Mesodermal cell (in vitro differentiated cells): ENCODE results near the gene MARK3.
"Not testable (repeated sequence)": the region's sequence is repeated elsewhere in the genome, so short reads cannot be mapped to it uniquely, and the experiment has no call there.

ENCODE experiments used
- H3K27ac ChIP-seq: 2 replicates; pipeline ENCODE4 v1.7.0; 2013; ENCODE audit warnings: mild to moderate bottlenecking, low read depth, low read length, moderate library complexity; ENCODE audit not compliant: severe bottlenecking
- H3K36me3 ChIP-seq: 2 replicates; pipeline ENCODE4 v1.7.1; 2013; ENCODE audit warnings: mild to moderate bottlenecking, low read length, moderate library complexity; ENCODE audit not compliant: control insufficient read depth, insufficient read depth
- H3K4me1 ChIP-seq: one replicate; pipeline ENCODE4 v1.7.1; 2013; ENCODE audit warnings: mild to moderate bottlenecking, low read length; ENCODE audit not compliant: insufficient read depth, control insufficient read depth, poor library complexity, severe bottlenecking
- H3K4me3 ChIP-seq: 2 replicates; pipeline ENCODE4 v1.7.0; 2013; ENCODE audit warnings: low read length, control low read depth, mild to moderate bottlenecking; ENCODE audit not compliant: insufficient read depth, poor library complexity, severe bottlenecking; ENCODE audit errors: extremely low read depth
- H3K9me3 ChIP-seq: 2 replicates; pipeline ENCODE4 v1.7.1; 2013; ENCODE audit warnings: mild to moderate bottlenecking, low read length, moderate library complexity; ENCODE audit not compliant: control insufficient read depth
- WGBS, 2 experiments: methylation state at CpG; one replicate each; pipeline ENCODE4 v1.1.5; 2013; ENCODE audit warnings: missing lambda C conversion rate in 2 of 2; ENCODE audit not compliant: insufficient coverage in 2 of 2; 5-methylcytosine and 5-hydroxymethylcytosine counted together

MARK3 gene

DNA sequence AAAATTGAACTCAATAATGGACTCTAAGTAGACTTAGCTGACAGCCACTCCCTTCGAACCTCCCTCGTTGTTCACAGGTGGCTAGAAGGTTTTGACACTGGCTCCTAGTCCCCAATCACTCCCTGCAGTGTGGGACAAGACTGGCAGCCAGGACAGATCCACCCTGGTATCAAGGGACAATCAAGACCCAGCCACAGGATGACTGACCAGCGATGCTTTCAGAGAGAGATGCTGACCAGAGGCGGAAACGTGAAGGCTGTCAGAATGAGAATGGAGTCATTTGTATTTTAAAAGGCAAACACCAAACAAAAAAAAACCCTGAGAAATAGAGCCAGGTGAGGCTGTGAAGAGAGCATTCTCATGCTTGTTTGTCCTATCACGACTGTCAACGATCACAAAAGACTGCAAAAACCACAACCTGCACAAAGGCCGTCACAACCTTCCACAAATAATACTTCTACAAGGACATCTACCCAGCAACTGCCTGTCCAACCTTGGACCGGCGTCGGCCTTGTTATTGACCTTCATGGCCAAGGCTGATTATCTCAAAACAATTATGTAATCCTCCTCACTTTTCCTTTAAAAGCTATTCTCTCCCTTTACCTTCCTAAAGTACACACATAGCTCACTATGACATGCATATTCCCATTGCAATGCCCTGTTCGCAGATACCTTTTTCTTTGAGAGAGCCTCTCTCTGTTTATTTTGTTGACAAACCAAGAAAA lies 38.0 kb upstream of the MARK3 start:
- Histone ChIP-seq H3K27ac (no peak overlapping the region), H3K4me1 (no peaks in the 10 kb centered on the region), H3K9me3 (no peaks in the 10 kb centered on the region), H3K4me3 (no peak overlapping the region), H3K36me3 (peaks cover 24% of the 10 kb centered on the region)
- WGBS, 2 experiments: 65 to 75% methylated on average over 9 to 10 of the region's 12 CpGs

DNA sequence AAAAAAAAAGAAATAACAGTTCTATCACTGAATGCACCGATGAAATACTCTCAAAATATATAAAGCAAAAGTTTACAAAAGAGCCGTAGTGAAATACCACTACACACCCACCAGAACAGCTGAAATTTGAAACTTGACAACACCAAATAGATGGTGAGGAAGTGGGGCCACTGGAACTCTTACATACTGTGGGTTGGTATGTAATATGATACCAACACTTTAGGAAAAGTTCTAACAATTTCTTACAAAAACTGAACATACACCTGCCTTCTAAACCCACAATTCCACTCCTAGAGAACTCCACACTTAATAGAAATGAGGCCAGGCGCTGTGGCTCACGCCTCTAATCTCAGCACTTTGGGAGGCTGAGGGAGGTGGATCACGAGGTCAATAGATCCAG lies 37.1 kb upstream of the MARK3 start:
- H3K9me3 ChIP-seq: no peaks in the 10 kb centered on the region
- peaks cover 15% of the 10 kb centered on the region for H3K36me3 ChIP-seq
- WGBS, 2 experiments: 82 to 84% methylated on average over 3 of the region's 5 CpGs
- no peak overlapping the region for H3K27ac ChIP-seq
- H3K4me1 ChIP-seq: no peaks in the 10 kb centered on the region
- H3K4me3 ChIP-seq: no peak overlapping the region

DNA sequence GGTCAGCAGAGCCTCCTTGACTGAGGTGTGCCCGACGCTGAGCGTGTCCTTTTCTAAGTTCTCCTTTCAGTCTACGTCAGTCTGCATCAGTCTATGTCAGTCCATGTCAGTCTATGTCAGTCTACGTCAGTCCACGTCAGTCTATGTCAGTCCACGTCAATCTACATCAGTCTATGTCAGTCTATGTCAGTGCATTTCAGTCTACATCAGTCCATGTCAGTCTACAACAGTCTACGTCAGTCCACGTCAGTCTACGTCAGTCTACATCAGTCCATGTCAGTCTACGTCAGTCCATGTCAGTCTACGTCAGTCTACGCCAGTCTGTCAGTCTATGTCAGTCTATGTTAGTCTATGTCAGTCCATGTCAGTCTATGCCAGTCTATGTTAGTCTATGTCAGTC lies 35.2 kb upstream of the MARK3 start:
- no peaks in the 10 kb centered on the region for H3K9me3 ChIP-seq
- H3K4me3 ChIP-seq: no peak overlapping the region
- 95 to 97% methylated on average over 9 to 10 of the region's 13 CpGs for WGBS, 2 experiments
- H3K27ac ChIP-seq: no peak overlapping the region
- H3K36me3 ChIP-seq: no peaks in the 10 kb centered on the region
- peaks cover 7% of the 10 kb centered on the region for H3K4me1 ChIP-seq

DNA sequence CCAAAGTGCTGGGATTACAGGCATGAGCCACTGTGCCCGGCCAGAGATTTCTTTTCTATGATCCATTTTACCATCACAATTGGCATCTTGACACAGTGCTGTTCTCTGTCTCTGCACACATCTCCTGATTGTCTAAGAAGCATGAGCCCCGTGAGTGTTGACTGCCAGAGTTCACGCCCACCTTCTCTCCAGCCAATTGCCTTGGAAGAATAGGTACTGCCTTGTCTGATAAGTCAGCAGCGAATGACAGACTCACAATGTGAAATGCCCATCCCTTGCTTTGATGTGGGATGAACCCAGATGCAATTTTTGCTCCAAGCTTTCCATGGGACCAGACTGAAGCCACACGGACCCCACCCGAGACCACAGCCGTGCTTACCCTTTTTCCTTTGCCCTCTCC lies 31.9 kb upstream of the MARK3 start:
- Histone ChIP-seq H3K36me3 (no peaks in the 10 kb centered on the region), H3K9me3 (no peaks in the 10 kb centered on the region), H3K27ac (no peak overlapping the region), H3K4me1 (peaks cover 10% of the 10 kb centered on the region), H3K4me3 (no peak overlapping the region)
- WGBS, 2 experiments: 88 to 89% methylated on average over 7 of the region's 7 CpGs

GRCh38 chr14:103354141-103354540 lies 31.1 kb upstream of the MARK3 start:
- H3K4me1 ChIP-seq: peaks cover 10% of the 10 kb centered on the region
- WGBS, 2 experiments: 91 to 93% methylated on average over 3 to 5 of the region's 7 CpGs
- no peak overlapping the region for H3K4me3 ChIP-seq
- H3K27ac ChIP-seq: no peak overlapping the region
- H3K9me3 ChIP-seq: no peaks in the 10 kb centered on the region
- no peaks in the 10 kb centered on the region for H3K36me3 ChIP-seq

DNA sequence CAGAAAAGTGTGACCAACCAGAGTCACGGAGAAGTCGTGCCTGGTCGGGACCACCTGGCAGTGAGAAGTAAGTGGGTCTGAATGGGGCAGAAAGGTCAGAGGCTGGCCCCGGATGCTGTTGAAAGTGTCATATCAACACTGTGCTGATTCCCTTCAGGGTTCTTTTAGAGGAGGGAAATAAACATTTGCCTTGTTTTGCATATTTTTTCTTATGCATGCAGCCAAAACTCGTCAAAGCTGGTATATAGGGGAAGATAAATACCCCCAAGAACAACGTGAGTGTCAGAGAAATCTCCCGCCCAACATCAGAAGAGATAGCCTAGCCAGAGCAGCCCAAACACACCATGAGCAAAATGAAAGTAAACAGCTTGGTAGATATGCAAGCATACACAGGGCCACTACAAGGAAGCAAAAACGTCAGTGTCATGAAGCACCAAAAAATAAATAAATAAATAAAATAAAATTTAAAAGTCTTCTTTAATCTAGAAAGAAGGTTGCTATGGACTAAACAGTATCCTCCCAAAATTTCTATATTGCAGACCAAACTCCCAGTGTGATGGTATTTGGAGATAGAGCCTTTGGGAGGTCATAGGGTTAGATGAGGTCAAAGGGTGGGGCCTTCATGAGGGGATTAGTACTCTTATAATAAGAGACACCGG lies 29.1 kb upstream of the MARK3 start:
- Histone ChIP-seq H3K4me1 (peaks cover 10% of the 10 kb centered on the region), H3K9me3 (no peaks in the 10 kb centered on the region), H3K36me3 (no peaks in the 10 kb centered on the region), H3K4me3 (no peak overlapping the region), H3K27ac (no peak overlapping the region)
- 88 to 94% methylated on average over 3 to 4 of the region's 9 CpGs for WGBS, 2 experiments

DNA sequence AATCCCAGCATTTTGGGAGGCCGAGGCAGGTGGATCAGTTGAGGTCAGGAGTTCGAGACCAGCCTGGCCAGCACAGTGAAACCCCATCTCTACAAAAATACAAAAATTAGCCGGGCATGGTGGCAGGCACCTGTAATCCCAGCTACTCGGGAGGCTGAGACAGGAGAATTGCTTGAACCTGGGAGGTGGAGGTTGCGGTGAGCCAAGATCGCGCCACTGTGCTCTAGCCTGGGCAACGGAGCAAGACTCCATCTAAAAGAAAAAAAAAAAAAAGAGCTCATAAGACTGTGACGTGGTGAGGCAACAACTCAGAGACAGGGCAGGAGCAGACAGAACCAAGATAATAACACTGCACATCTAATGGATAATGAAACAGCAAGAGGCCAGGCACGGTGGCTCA lies 27.7 kb upstream of the MARK3 start:
- not testable (repeated sequence) for H3K9me3 ChIP-seq, H3K36me3 ChIP-seq, H3K4me1 ChIP-seq, H3K27ac ChIP-seq, H3K4me3 ChIP-seq
- 83 to 85% methylated on average over 5 to 10 of the region's 10 CpGs for WGBS, 2 experiments

GRCh38 chr14:103360548-103360947 lies 24.7 kb upstream of the MARK3 start:
- Histone ChIP-seq H3K4me3 (no peak overlapping the region), H3K4me1 (no peaks in the 10 kb centered on the region), H3K36me3 (no peaks in the 10 kb centered on the region), H3K9me3 (peaks cover 18% of the 10 kb centered on the region), H3K27ac (no peak overlapping the region)
- WGBS, 2 experiments: 85 to 91% methylated on average over 4 to 6 of the region's 7 CpGs

DNA sequence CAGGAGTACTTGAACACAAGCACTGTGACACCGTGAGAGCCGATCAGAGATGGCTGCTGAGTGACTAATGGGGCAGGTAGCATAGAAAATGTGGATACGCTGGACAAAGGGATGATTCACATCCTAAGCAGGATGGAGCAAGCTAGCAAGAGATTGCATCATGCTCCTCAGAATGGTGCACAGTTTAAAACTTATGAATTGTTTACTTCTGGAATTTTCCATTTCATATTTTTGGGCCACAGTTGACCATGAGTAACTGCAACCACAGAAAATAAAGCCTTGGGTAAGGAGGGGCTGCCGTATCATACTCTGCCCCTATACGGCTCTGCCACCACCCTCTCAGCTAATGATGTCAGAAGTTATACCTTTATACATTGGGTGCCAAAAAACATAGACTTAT lies 23.3 kb upstream of the MARK3 start:
- H3K4me3 ChIP-seq: no peak overlapping the region
- H3K9me3 ChIP-seq: peaks cover 18% of the 10 kb centered on the region
- H3K27ac ChIP-seq: peak overlapping the region; percentile 83
- WGBS, 2 experiments: 84 to 90% methylated on average over 3 to 5 of the region's 5 CpGs
- H3K4me1 ChIP-seq: no peaks in the 10 kb centered on the region
- no peaks in the 10 kb centered on the region for H3K36me3 ChIP-seq

DNA sequence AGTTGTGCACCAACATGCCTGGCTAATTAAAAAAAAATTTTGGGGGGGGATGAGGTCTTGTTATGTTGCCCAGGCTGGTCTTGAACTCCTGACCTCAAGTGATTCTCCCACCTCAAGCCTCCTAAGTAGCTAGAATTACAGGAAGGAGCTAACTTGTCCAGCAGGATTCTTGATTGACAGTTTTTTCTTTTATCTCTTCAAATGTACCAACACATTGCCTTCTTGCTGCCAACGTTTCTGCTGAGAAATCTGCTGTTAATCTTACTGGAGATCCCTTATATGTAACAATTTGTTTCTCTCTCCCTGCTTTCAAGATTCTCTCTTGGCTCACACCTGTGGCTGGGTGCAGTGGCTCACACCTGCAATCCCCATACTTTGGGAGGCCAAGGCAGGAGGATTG lies 22.4 kb upstream of the MARK3 start:
- peaks cover 18% of the 10 kb centered on the region for H3K9me3 ChIP-seq
- no peaks in the 10 kb centered on the region for H3K36me3 ChIP-seq
- WGBS, 2 experiments: 100% methylated on average over 1 of the region's 1 CpG
- H3K27ac ChIP-seq: no peak overlapping the region
- H3K4me3 ChIP-seq: no peak overlapping the region
- H3K4me1 ChIP-seq: no peaks in the 10 kb centered on the region

DNA sequence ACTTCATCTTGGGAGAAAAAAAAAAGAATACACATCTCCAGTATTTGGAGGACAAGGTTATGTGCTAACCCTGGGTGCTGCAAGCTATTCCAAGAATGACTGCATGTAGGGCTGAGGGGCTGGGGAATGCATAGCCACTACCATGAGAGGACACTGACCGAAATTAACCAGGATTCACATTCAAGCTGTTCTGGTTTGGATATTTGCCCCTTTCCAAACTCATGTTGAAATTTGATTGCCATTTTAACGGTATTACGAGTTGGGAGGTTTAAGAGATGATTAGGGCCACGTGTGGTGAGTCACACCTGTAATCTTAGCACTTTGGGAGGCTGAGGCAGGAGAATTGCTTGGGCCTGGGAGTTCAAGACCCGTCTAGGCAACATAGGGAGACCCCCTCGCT lies 18.5 kb upstream of the MARK3 start:
- Histone ChIP-seq H3K27ac (no peak overlapping the region), H3K36me3 (no peaks in the 10 kb centered on the region), H3K4me1 (no peaks in the 10 kb centered on the region), H3K4me3 (no peak overlapping the region), H3K9me3 (peaks cover 17% of the 10 kb centered on the region)
- 90 to 95% methylated on average over 3 to 5 of the region's 6 CpGs for WGBS, 2 experiments
